Transverse colon (tissue), 3 donors: ENCODE results near the gene GBA2.

ENCODE experiments used
- POLR2A ChIP-seq: fragments of 450-650 bp; IDR thresholded peaks from one replicate; pipeline ENCODE4 v1.6.1; 2016; ENCODE audit warnings: antibody characterized with exemption, mild to moderate bottlenecking, moderate library complexity
- TF ChIP-seq, protein P1 (sequence below), 5 experiments: fragments of 200-600 bp in 3 of 5; fragments of 450-650 bp in 2 of 5; sonication (generic) in 3 of 5; IDR thresholded peaks; 1 replicate in 2 of 5; 2 replicates in 3 of 5; pipeline ENCODE4 v1.5.1; 2016 to 2017; ENCODE audit warnings: antibody characterized with exemption in 5 of 5, inconsistent platforms in 3 of 5, mild to moderate bottlenecking in 2 of 5, moderate library complexity in 1 of 5

DNA sequence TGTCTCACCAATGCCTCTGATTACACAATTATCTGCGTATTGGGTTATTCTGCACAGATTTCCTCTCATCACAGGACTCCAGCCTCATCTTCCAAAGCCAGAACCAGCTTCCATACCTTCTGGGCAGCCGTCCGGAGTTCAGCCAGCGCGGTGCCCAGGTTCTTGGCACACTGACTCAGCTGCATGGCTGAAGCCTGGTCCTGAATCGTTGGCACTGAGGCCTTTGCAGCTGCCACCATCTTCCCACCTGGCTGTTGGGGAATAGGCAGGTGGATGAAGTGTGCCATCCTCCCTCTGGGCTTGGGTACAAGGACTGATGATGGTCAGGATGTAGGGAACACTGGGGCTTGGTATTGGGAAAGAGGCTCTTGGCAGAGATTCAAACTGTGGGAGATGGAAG, 34.9 kb downstream of the GBA2 start:
- TF ChIP-seq, protein P1, sequence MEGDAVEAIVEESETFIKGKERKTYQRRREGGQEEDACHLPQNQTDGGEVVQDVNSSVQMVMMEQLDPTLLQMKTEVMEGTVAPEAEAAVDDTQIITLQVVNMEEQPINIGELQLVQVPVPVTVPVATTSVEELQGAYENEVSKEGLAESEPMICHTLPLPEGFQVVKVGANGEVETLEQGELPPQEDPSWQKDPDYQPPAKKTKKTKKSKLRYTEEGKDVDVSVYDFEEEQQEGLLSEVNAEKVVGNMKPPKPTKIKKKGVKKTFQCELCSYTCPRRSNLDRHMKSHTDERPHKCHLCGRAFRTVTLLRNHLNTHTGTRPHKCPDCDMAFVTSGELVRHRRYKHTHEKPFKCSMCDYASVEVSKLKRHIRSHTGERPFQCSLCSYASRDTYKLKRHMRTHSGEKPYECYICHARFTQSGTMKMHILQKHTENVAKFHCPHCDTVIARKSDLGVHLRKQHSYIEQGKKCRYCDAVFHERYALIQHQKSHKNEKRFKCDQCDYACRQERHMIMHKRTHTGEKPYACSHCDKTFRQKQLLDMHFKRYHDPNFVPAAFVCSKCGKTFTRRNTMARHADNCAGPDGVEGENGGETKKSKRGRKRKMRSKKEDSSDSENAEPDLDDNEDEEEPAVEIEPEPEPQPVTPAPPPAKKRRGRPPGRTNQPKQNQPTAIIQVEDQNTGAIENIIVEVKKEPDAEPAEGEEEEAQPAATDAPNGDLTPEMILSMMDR (IDR thresholded peaks at IDR 0.05), result no peak
- no peak for TF ChIP-seq POLR2A
